GM23338 (cell line): ENCODE data around the gene C5orf58.
A peak's percentile ranks its signal among the peaks of the same experiment; 100 is the strongest.

Source experiments
- CREB1 ChIP-seq: fragments of 250-450 bp; sonication (Bioruptor Pico); IDR thresholded peaks from 2 replicates; pipeline ENCODE4 v1.5.0; 2020; ENCODE audit warnings: low read depth, mild to moderate bottlenecking, moderate library complexity
- CTCF ChIP-seq, 2 experiments: fragments of 200-600 bp in 1 of 2; sonication (generic) in 1 of 2; conservative IDR thresholded peaks; 2 replicates each; pipeline versions ENCODE4 v1.5.1 to v1.6.1; 2016 to 2017; ENCODE audit warnings: antibody characterized with exemption in 2 of 2, low read depth in 2 of 2, mild to moderate bottlenecking in 2 of 2, moderate library complexity in 1 of 2
- EZH2 ChIP-seq: fragments of 200-600 bp; sonication (generic); IDR thresholded peaks from one replicate; pipeline ENCODE4 v1.8.0; 2017; ENCODE audit warnings: antibody characterized with exemption, mild to moderate bottlenecking, low read depth; ENCODE audit not compliant: unreplicated experiment
- EZH2phosphoT487 ChIP-seq: fragments of 200-600 bp; sonication (generic); IDR thresholded peaks from one replicate; pipeline ENCODE4 v1.8.1; 2018; ENCODE audit warnings: antibody characterized with exemption; ENCODE audit not compliant: unreplicated experiment
- JUNB ChIP-seq: IDR thresholded peaks from one replicate; pipeline ENCODE4 v1.6.1; 2016; ENCODE audit warnings: antibody characterized with exemption; ENCODE audit not compliant: unreplicated experiment
- NANOG ChIP-seq: IDR thresholded peaks from 2 replicates; pipeline ENCODE4 v1.6.1; 2016; ENCODE audit warnings: antibody characterized with exemption, borderline replicate concordance
- POLR2AphosphoS5 ChIP-seq: IDR thresholded peaks from 2 replicates; pipeline ENCODE4 v1.6.1; 2016; ENCODE audit warnings: antibody characterized with exemption, low read depth
- REST ChIP-seq: IDR thresholded peaks from one replicate; pipeline ENCODE4 v1.6.1; 2018; ENCODE audit warnings: antibody characterized with exemption; ENCODE audit not compliant: unreplicated experiment
- ZNF114 ChIP-seq: fragments of 250-450 bp; sonication (Bioruptor Pico); IDR thresholded peaks from 2 replicates; pipeline ENCODE4 v1.5.0; 2020; ENCODE audit warnings: mild to moderate bottlenecking, moderate library complexity
- ZNF462 ChIP-seq: fragments of 250-450 bp; sonication (Bioruptor Pico); IDR thresholded peaks from 2 replicates; pipeline ENCODE4 v1.5.0; 2020; ENCODE audit warnings: mild to moderate bottlenecking, moderate library complexity

- TF ChIP-seq ZNF462 (CRISPR knock-in tag) (no peak), CTCF (conservative IDR thresholded peaks at IDR 0.05; ENCODE audit: low read depth in 2 of 2) (peak; percentile 75 to 97), EZH2phosphoT487 (no peak), EZH2 (no peak), REST (no peak), ZNF114 (no peak), POLR2AphosphoS5 (no peak), CREB1 (CRISPR knock-in tag) (no peak), NANOG (no peak), JUNB (no peak)
Measured at GRCh38 chr5:170183816-170184687, 48.7 kb upstream of the C5orf58 start.
